Activated T-cell treated with anti-CD3 and anti-CD28 coated beads for 4 hours (primary cell): ENCODE results near the gene SLC24A4.

Experiments
- DNase-seq: peaks from one replicate; pipeline ENCODE4 v3.0.0-alpha.2; 2020

Gene SLC24A4

GRCh38 chr14:92507174-92507768 is 184.3 kb downstream of the SLC24A4 start:
- no peak for DNase-seq

- DNase-seq, result no peak
Measured at GRCh38 chr14:92510972-92511371, 188.0 kb downstream of the SLC24A4 start.

GRCh38 chr14:92511453-92512238 is 188.7 kb downstream of the SLC24A4 start:
- DNase-seq, result no peak

DNA sequence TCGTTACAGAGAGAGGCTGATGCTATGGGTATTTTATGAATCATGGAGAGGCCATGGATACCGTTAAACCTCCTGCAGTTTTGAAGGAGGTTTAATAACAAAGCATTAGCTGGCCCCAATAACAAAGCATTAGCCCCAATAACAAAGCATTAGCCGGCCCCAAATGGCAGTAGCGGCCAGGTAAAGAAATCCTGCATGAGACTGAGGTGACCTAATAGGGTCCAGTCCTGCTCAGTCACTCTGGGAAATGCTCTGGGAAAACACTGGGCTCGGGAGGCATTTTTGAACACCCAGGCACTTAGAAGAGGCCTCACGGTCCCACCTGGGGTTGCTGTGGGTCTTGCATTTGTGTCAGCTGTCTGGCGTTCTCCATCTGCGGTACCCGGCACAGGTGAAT is 189.8 kb downstream of the SLC24A4 start:
- DNase-seq, result no peak

- DNase-seq, result no peak
Measured at GRCh38 chr14:92513204-92513965, 190.4 kb downstream of the SLC24A4 start, which contains the start of gene RIN3. RIN3 (plus strand) TSS chr14:92513781; CDS start chr14:92513933, 152 bp downstream.

GRCh38 chr14:92513966-92514843 is 191.2 kb downstream of the SLC24A4 start:
- peak; percentile 19 for DNase-seq

GRCh38 chr14:92514844-92515514 is 192.0 kb downstream of the SLC24A4 start:
- no peak for DNase-seq

- no peak for DNase-seq
Measured at GRCh38 chr14:92515546-92516343, 192.8 kb downstream of the SLC24A4 start.

DNA sequence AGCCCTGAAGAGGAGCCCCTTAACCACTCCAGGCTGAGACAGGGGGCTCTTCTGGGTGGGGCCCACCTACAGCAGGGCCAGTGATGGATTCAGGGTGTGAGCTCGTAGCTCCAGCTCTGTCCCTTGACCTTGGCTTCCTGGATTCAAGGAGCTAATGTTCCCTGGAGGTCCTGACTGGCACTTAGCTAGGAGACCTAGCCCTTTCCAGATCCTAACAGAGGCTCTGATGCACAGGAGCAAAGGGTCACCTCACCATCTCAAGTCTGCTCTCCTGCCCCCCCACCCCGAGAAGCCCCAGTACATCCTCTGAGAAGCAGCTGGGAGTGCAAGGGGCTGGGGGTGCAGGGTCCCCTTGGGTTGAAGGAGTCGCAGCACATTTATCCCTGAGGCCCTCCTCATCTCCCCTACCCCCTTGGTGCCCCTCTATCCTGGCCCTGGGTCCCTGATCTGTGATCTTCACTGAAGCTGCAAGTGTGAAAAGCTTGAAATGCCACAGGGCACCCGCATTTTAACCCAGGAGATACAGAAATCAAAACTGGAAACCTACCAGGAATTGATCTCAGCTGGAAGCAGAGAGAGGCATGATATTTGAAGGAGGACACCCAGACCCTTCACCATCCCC is 193.5 kb downstream of the SLC24A4 start:
- no peak for DNase-seq

GRCh38 chr14:92516966-92517506 is 194.1 kb downstream of the SLC24A4 start:
- DNase-seq, result peak; percentile 52

- no peak for DNase-seq
Measured at GRCh38 chr14:92517761-92518160, 194.8 kb downstream of the SLC24A4 start.

- no peak for DNase-seq
Measured at GRCh38 chr14:92519246-92520101, 196.5 kb downstream of the SLC24A4 start.

- DNase-seq, result no peak
Measured at GRCh38 chr14:92520102-92521057, 197.4 kb downstream of the SLC24A4 start.

DNA sequence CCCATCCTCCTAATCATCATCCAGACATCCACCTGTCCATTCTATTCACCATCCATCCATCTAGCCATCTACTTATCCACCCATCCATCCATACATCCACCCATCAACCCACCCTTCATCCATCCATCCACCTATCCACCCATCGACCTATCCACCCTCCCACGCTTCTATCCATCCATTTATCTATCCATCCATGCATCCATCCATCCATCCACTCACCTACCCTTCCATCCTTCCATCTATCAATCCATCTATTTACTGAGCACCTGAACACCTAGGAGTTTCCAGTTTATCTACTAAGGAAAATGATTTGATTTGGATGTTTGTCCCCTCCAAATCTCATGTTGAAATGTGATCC is 198.1 kb downstream of the SLC24A4 start:
- no peak for DNase-seq

DNA sequence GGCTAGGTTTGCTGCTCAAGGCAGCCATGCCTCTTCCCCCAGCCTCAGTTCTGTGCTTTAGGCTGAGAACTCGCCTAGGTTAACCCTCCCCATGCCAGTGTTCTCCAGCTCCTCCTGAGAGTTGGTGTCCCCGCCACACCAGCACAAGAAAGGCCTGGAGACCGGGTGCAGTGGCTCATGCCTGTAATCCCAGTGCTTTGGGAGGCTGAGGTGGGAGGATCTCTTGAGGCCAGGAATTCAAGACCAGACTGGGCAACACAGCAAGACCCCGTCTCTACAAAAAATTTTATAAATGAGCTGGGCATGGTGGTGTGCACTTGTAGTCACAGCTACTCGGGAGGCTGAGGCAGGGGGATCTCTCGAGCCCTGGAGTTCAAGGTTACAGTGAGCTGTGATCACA is 200.8 kb downstream of the SLC24A4 start:
- DNase-seq, result no peak

- no peak for DNase-seq
Measured at GRCh38 chr14:92524602-92525185, 201.7 kb downstream of the SLC24A4 start.

GRCh38 chr14:92525322-92526095 is 202.5 kb downstream of the SLC24A4 start:
- DNase-seq, result no peak
